A549 (cell line): ENCODE measurements around the gene INO80.

ENCODE experiments used
- CHD2 ChIP-seq: fragments of 150-350 bp; IDR thresholded peaks from 2 replicates; pipeline ENCODE4 v1.6.1; 2014; ENCODE audit warnings: low read length; ENCODE audit not compliant: partially characterized antibody
- CTCF ChIP-seq: fragments of >200 bp; sonication (Bioruptor Twin); formaldehyde crosslinking; IDR thresholded peaks from 3 replicates; pipeline ENCODE4 v1.5.1; 2016
- MAFK ChIP-seq: fragments of 450-650 bp; IDR thresholded peaks from 2 replicates; pipeline ENCODE4 v1.6.1; 2014; ENCODE audit not compliant: partially characterized antibody
- MAZ ChIP-seq: fragments of 150-350 bp; IDR thresholded peaks from 2 replicates; pipeline ENCODE4 v1.6.1; 2014; ENCODE audit warnings: antibody characterized with exemption, low read depth, low read length, borderline replicate concordance
- MYC ChIP-seq: IDR thresholded peaks from 2 replicates; pipeline ENCODE4 v1.6.1; 2012; ENCODE audit warnings: mild to moderate bottlenecking, inconsistent platforms, low read length, improper control_type of control experiment, borderline replicate concordance
- POLR2A ChIP-seq: IDR thresholded peaks from 2 replicates; pipeline ENCODE4 v1.6.1; 2012; ENCODE audit warnings: mild to moderate bottlenecking, low read length
- POLR2AphosphoS2 ChIP-seq: conservative IDR thresholded peaks from 2 replicates; pipeline ENCODE4 v1.6.1; 2012; ENCODE audit warnings: low read length, improper control_type of control experiment, inconsistent platforms
- USF2 ChIP-seq: fragments of 450-650 bp; IDR thresholded peaks from 2 replicates; pipeline ENCODE4 v1.6.1; 2014; ENCODE audit warnings: antibody characterized with exemption

- no peak for TF ChIP-seq CTCF
- no peak for TF ChIP-seq USF2
- TF ChIP-seq MYC = no peak
- no peak for TF ChIP-seq MAFK
- TF ChIP-seq CHD2 = no peak
- no peak for TF ChIP-seq POLR2AphosphoS2
- TF ChIP-seq MAZ = no peak
- TF ChIP-seq POLR2A = no peak
These were observed 17.4 kb upstream of the INO80 start for GRCh38 chr15:41133454-41133853.
